HepG2 (cell line): ENCODE data around the gene C11orf24. TPM values are rescaled to one million over a fixed set of nuclear protein-coding genes. Genes with fewer than 3 reads are reported as not detected.

Experiments used
- ASH2L ChIP-seq: fragments of 300-600, 200-600 bp; sonication (generic); IDR thresholded peaks from 2 replicates; pipeline ENCODE4 v1.7.0; 2017; ENCODE audit warnings: low read depth, mild to moderate bottlenecking, moderate library complexity, mixed read lengths, low read length; ENCODE audit not compliant: insufficient read length
- CBX5 ChIP-seq: sonication (generic); formaldehyde crosslinking; IDR thresholded peaks from 2 replicates; pipeline ENCODE4 v1.4.0; 2020; ENCODE audit warnings: missing genetic modification reagents, borderline replicate concordance
- CCAR2 ChIP-seq: fragments of 200-400 bp; formaldehyde crosslinking; optimal IDR thresholded peaks from 2 replicates; pipeline ENCODE3; 2018; ENCODE audit warnings: low read depth, mild to moderate bottlenecking, low read length, moderate library complexity
- FOXK2 ChIP-seq: fragments of 450-650 bp; IDR thresholded peaks from 2 replicates; pipeline ENCODE4 v1.6.1; 2016
- IKZF1 ChIP-seq: fragments of 450-650 bp; IDR thresholded peaks from 2 replicates; pipeline ENCODE4 v1.7.1; 2016
- ISX ChIP-seq: sonication (generic); formaldehyde crosslinking; conservative IDR thresholded peaks from 2 replicates; pipeline ENCODE4 v1.5.0; 2020; ENCODE audit warnings: missing genetic modification reagents
- LCORL ChIP-seq, 2 experiments: fragments of 450-650 bp in 1 of 2; sonication (generic) in 1 of 2; formaldehyde crosslinking in 1 of 2; IDR thresholded peaks; 2 replicates each; pipeline versions ENCODE4 v1.5.0 to v1.6.1; 2017 to 2020; ENCODE audit warnings: antibody characterized with exemption in 1 of 2, missing genetic modification reagents in 1 of 2
- NR2F6 ChIP-seq, 2 experiments: IDR thresholded peaks; 2 replicates each; pipeline ENCODE4 v1.6.1; 2016; ENCODE audit warnings: antibody characterized with exemption in 1 of 2, mild to moderate bottlenecking in 1 of 2
- RXRA ChIP-seq: sonication (generic); formaldehyde crosslinking; IDR thresholded peaks from 2 replicates; pipeline ENCODE4 v1.5.1; 2020; ENCODE audit warnings: missing genetic modification reagents
- SAP130 ChIP-seq: IDR thresholded peaks from 2 replicates; pipeline ENCODE4 v1.6.1; 2016; ENCODE audit warnings: low read depth
- THAP11 ChIP-seq: IDR thresholded peaks from 2 replicates; pipeline ENCODE4 v1.6.1; 2016; ENCODE audit warnings: missing biosample characterization, missing genetic modification reagents
- ZKSCAN1 ChIP-seq: fragments of 150-350 bp; IDR thresholded peaks from 2 replicates; pipeline ENCODE4 v1.6.1; 2014; ENCODE audit warnings: low read length
- ZNF101 ChIP-seq: sonication (generic); formaldehyde crosslinking; IDR thresholded peaks from 2 replicates; pipeline ENCODE4 v1.4.0; 2020; ENCODE audit warnings: mild to moderate bottlenecking, low read depth, missing genetic modification reagents, borderline replicate concordance
- ZNF207 ChIP-seq: fragments of 450-650 bp; IDR thresholded peaks from 2 replicates; pipeline ENCODE4 v1.6.1; 2016; ENCODE audit warnings: antibody characterized with exemption, borderline replicate concordance
- ZNF383 ChIP-seq: sonication (generic); formaldehyde crosslinking; IDR thresholded peaks from 2 replicates; pipeline ENCODE4 v1.4.0; 2020; ENCODE audit warnings: missing genetic modification reagents, mild to moderate bottlenecking, borderline replicate concordance
- ZNF777 ChIP-seq: sonication (generic); formaldehyde crosslinking; IDR thresholded peaks from 2 replicates; pipeline ENCODE4 v1.4.0; 2020; ENCODE audit warnings: missing genetic modification reagents
- ZNF788 ChIP-seq: sonication (generic); formaldehyde crosslinking; IDR thresholded peaks from 2 replicates; pipeline ENCODE4 v1.5.0; 2020; ENCODE audit warnings: mild to moderate bottlenecking, missing genetic modification reagents, borderline replicate concordance
- ZSCAN12 ChIP-seq: sonication (generic); formaldehyde crosslinking; IDR thresholded peaks from 2 replicates; pipeline ENCODE4 v1.9.0; 2021; ENCODE audit warnings: mild to moderate bottlenecking, missing genetic modification reagents
- polyA plus RNA-seq, 8 experiments: library from polyadenylated mRNA; depleted of rRNA in 3 of 8; stranded (reverse) in 7 of 8; unstranded in 1 of 8; fragments of >200 nt; fragmentation: Illumina TruSeq in 4 of 8; extraction: Trizol in 4 of 8; gene quantifications; 2 replicates each; pipeline versions ENCODE4 v1.2.1 to v1.2.3, GENCODE V29; 2011 to 2016; ENCODE audit warnings: low read depth in 4 of 8, missing spikeins in 1 of 8, mixed read lengths in 1 of 8; ENCODE audit not compliant: insufficient read depth in 1 of 8
- total RNA-seq, 5 experiments: library from RNA; depleted of rRNA; stranded (reverse); fragments of >200 nt; fragmentation: Illumina TruSeq; extraction: Trizol; gene quantifications; 2 replicates each; pipeline ENCODE4 v1.2.3, GENCODE V29; 2016; ENCODE audit warnings: low read depth in 1 of 5
- TF ChIP-seq, protein P1 (sequence below): IDR thresholded peaks from 2 replicates; pipeline ENCODE4 v1.6.1; 2016; ENCODE audit warnings: missing compliant biosample characterization, missing genetic modification reagents, borderline replicate concordance
- TF ChIP-seq, protein P2 (sequence below): sonication (generic); formaldehyde crosslinking; IDR thresholded peaks from 2 replicates; pipeline ENCODE4 v1.4.0; 2020; ENCODE audit warnings: missing genetic modification reagents
- TF ChIP-seq, protein P3 (sequence below): sonication (generic); formaldehyde crosslinking; IDR thresholded peaks from 2 replicates; pipeline ENCODE4 v1.8.0; 2022; ENCODE audit warnings: mild to moderate bottlenecking, missing genetic modification reagents, borderline replicate concordance
- TF ChIP-seq, protein P4 (sequence below): sonication (generic); formaldehyde crosslinking; IDR thresholded peaks from 2 replicates; pipeline ENCODE4 v1.5.0; 2020; ENCODE audit warnings: mild to moderate bottlenecking, missing genetic modification reagents, borderline replicate concordance

Gene C11orf24
- total and polyA plus RNA-seq, 2 of the 13 experiments (the other 11 are each of a cell fraction or from before 2014, with no cell fraction given): 52.9 to 55.5 TPM

DNA sequence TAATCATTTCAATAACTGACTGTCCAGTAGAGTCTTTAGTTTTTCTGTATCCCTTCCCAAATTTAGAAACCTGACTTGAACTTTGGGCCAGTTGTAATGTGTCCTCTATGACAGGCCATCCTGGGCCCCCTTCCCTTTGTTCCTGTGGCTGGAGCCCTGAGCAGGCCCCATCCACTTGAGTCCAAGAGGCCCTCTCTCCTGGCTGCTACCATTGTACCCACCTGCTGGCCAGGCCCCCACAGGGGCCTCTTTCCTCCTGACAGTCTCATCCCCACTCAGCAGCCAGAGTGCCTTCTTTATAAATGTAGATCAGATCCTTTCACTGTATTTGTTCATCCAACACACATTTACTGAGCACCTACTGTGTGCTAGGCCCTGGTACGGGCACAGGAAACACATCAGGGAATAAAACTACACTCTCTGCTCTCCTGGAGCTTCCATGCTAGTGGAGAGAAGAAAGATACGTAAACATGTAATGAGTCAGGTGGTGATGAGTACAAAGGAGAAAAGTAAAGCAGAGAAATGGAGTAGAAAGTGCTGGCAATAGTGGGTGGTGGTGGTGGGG, 37.9 kb upstream of the C11orf24 start (continued):
- TF ChIP-seq, protein P1, sequence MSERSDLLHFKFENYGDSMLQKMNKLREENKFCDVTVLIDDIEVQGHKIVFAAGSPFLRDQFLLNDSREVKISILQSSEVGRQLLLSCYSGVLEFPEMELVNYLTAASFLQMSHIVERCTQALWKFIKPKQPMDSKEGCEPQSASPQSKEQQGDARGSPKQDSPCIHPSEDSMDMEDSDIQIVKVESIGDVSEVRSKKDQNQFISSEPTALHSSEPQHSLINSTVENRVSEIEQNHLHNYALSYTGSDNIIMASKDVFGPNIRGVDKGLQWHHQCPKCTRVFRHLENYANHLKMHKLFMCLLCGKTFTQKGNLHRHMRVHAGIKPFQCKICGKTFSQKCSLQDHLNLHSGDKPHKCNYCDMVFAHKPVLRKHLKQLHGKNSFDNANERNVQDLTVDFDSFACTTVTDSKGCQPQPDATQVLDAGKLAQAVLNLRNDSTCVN (CRISPR knock-in tag): no peak
- no peak for TF ChIP-seq CBX5 (CRISPR knock-in tag)
- TF ChIP-seq ZSCAN12 (CRISPR knock-in tag): 0 out of 2 replicates have a peak, but pooled peaks have one; percentile 38
- no peak for TF ChIP-seq ZNF101
- TF ChIP-seq SAP130: peak; percentile 66
- TF ChIP-seq ZKSCAN1: peak; percentile 95
- TF ChIP-seq, protein P2, sequence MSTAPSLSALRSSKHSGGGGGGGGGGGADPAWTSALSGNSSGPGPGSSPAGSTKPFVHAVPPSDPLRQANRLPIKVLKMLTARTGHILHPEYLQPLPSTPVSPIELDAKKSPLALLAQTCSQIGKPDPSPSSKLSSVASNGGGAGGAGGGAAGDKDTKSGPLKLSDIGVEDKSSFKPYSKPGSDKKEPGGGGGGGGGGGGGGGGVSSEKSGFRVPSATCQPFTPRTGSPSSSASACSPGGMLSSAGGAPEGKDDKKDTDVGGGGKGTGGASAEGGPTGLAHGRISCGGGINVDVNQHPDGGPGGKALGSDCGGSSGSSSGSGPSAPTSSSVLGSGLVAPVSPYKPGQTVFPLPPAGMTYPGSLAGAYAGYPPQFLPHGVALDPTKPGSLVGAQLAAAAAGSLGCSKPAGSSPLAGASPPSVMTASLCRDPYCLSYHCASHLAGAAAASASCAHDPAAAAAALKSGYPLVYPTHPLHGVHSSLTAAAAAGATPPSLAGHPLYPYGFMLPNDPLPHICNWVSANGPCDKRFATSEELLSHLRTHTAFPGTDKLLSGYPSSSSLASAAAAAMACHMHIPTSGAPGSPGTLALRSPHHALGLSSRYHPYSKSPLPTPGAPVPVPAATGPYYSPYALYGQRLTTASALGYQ (CRISPR knock-in tag): peak; percentile 69
- 0 out of 2 replicates have a peak, but pooled peaks have one; percentile 31 for TF ChIP-seq ZNF788 (CRISPR knock-in tag)
- 0 out of 2 replicates have a peak, but pooled peaks have one; percentile 45 for TF ChIP-seq RXRA (CRISPR knock-in tag)
- TF ChIP-seq, protein P3, sequence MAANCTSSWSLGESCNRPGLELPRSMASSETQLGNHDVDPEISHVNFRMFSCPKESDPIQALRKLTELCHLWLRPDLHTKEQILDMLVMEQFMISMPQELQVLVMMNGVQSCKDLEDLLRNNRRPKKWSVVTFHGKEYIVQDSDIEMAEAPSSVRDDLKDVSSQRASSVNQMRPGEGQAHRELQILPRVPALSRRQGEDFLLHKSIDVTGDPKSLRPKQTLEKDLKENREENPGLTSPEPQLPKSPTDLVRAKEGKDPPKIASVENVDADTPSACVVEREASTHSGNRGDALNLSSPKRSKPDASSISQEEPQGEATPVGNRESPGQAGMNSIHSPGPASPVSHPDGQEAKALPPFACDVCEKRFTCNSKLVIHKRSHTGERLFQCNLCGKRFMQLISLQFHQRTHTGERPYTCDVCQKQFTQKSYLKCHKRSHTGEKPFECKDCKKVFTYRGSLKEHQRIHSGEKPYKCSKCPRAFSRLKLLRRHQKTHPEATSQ: peak; percentile 49; the same call in 1 of the 2 replicates
- TF ChIP-seq ZNF777 (CRISPR knock-in tag): no peak
- no peak for TF ChIP-seq ISX (CRISPR knock-in tag)
- peak; percentile 39 for TF ChIP-seq NR2F6 (IDR thresholded peaks at IDR 0.05)
- no peak for TF ChIP-seq NR2F6 (CRISPR knock-in tag; IDR thresholded peaks at IDR 0.05)
- no peak for TF ChIP-seq ZNF207
- TF ChIP-seq LCORL (IDR thresholded peaks at IDR 0.05): peak; percentile 50; the same call in 1 of the 2 replicates
- peak; percentile 65 for TF ChIP-seq LCORL (CRISPR knock-in tag; IDR thresholded peaks at IDR 0.05)
- TF ChIP-seq ASH2L: peak; percentile 86
- no peak for TF ChIP-seq ZNF383 (CRISPR knock-in tag)
- 0 out of 2 replicates have a peak, but pooled peaks have one; percentile 18 for TF ChIP-seq THAP11 (CRISPR knock-in tag)
- TF ChIP-seq IKZF1: no peak
- TF ChIP-seq FOXK2: peak; percentile 54; the same call in 1 of the 2 replicates
- TF ChIP-seq, protein P4, sequence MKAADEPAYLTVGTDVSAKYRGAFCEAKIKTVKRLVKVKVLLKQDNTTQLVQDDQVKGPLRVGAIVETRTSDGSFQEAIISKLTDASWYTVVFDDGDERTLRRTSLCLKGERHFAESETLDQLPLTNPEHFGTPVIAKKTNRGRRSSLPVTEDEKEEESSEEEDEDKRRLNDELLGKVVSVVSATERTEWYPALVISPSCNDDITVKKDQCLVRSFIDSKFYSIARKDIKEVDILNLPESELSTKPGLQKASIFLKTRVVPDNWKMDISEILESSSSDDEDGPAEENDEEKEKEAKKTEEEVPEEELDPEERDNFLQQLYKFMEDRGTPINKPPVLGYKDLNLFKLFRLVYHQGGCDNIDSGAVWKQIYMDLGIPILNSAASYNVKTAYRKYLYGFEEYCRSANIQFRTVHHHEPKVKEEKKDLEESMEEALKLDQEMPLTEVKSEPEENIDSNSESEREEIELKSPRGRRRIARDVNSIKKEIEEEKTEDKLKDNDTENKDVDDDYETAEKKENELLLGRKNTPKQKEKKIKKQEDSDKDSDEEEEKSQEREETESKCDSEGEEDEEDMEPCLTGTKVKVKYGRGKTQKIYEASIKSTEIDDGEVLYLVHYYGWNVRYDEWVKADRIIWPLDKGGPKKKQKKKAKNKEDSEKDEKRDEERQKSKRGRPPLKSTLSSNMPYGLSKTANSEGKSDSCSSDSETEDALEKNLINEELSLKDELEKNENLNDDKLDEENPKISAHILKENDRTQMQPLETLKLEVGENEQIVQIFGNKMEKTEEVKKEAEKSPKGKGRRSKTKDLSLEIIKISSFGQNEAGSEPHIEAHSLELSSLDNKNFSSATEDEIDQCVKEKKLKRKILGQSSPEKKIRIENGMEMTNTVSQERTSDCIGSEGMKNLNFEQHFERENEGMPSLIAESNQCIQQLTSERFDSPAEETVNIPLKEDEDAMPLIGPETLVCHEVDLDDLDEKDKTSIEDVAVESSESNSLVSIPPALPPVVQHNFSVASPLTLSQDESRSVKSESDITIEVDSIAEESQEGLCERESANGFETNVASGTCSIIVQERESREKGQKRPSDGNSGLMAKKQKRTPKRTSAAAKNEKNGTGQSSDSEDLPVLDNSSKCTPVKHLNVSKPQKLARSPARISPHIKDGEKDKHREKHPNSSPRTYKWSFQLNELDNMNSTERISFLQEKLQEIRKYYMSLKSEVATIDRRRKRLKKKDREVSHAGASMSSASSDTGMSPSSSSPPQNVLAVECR (CRISPR knock-in tag): no peak
- TF ChIP-seq CCAR2: no peak
